HEK293T (cell line): ENCODE data around the gene DUSP22.

Experiments used
- CTCF ChIA-PET: fragments of 350-600 bp; formaldehyde crosslinking; extraction: SDS; loops from one replicate; lab custom pipeline; 2021; ENCODE audit warnings: antibody characterized with exemption, inconsistent platforms; lab: Yijun Ruan, JAX
- POLR2A ChIA-PET: fragments of 350-600 bp; formaldehyde crosslinking; extraction: SDS; loops from one replicate; lab custom pipeline; 2020; ENCODE audit warnings: antibody characterized with exemption, inconsistent platforms; lab: Yijun Ruan, JAX
- DNase-seq: peaks from one replicate; pipeline ENCODE4 v3.0.0; 2012; ENCODE audit warnings: mixed read lengths; ENCODE audit errors: extremely low spot score
- ARNT ChIP-seq: fragments of 450-650 bp; IDR thresholded peaks from 2 replicates; pipeline ENCODE4 v1.6.1; 2017; ENCODE audit warnings: mild to moderate bottlenecking
- BHLHE40 ChIP-seq: fragments of 450-650 bp; IDR thresholded peaks from 2 replicates; pipeline ENCODE4 v1.6.1; 2016; ENCODE audit warnings: mild to moderate bottlenecking, moderate library complexity, borderline replicate concordance
- CTBP1 ChIP-seq: fragments of 450-650 bp; IDR thresholded peaks from 2 replicates; pipeline ENCODE4 v1.6.1; 2016; ENCODE audit warnings: borderline replicate concordance
- ELF4 ChIP-seq: fragments of 450-650 bp; IDR thresholded peaks from 2 replicates; pipeline ENCODE4 v1.6.1; 2017; ENCODE audit warnings: antibody characterized with exemption
- FOXA1 ChIP-seq: fragments of 450-650 bp; IDR thresholded peaks from 2 replicates; pipeline ENCODE4 v1.6.1; 2016; ENCODE audit warnings: mild to moderate bottlenecking
- FOXK2 ChIP-seq: fragments of 450-650 bp; IDR thresholded peaks from 2 replicates; pipeline ENCODE4 v1.6.1; 2016; ENCODE audit warnings: mild to moderate bottlenecking
- FOXM1 ChIP-seq: fragments of 450-650 bp; IDR thresholded peaks from 2 replicates; pipeline ENCODE4 v1.6.1; 2017; ENCODE audit warnings: mild to moderate bottlenecking, borderline replicate concordance
- HDGF ChIP-seq: fragments of 450-650 bp; IDR thresholded peaks from 2 replicates; pipeline ENCODE4 v1.6.1; 2017; ENCODE audit warnings: antibody characterized with exemption, borderline replicate concordance
- L3MBTL2 ChIP-seq: fragments of 450-650 bp; conservative IDR thresholded peaks from 2 replicates; pipeline ENCODE4 v1.6.1; 2016; ENCODE audit warnings: mild to moderate bottlenecking
- LEF1 ChIP-seq: fragments of 450-650 bp; IDR thresholded peaks from 2 replicates; pipeline ENCODE4 v1.6.1; 2017; ENCODE audit warnings: mild to moderate bottlenecking, borderline replicate concordance
- NFRKB ChIP-seq: fragments of 450-650 bp; IDR thresholded peaks from 2 replicates; pipeline ENCODE4 v1.6.1; 2016; ENCODE audit warnings: mild to moderate bottlenecking, moderate library complexity
- SP1 ChIP-seq: fragments of 450-650 bp; IDR thresholded peaks from 2 replicates; pipeline ENCODE4 v1.6.1; 2017
- SUZ12 ChIP-seq: fragments of 450-650 bp; IDR thresholded peaks from 2 replicates; pipeline ENCODE4 v1.6.1; 2016; ENCODE audit warnings: mild to moderate bottlenecking
- TARDBP ChIP-seq: fragments of 450-650 bp; IDR thresholded peaks from 2 replicates; pipeline ENCODE4 v1.6.1; 2016
- ZNF384 ChIP-seq: fragments of 450-650 bp; IDR thresholded peaks from 2 replicates; pipeline ENCODE4 v1.6.1; 2016
- TF ChIP-seq, protein P1 (sequence below): fragments of 450-650 bp; IDR thresholded peaks from 2 replicates; pipeline ENCODE4 v1.6.1; 2016

Gene DUSP22

DNA sequence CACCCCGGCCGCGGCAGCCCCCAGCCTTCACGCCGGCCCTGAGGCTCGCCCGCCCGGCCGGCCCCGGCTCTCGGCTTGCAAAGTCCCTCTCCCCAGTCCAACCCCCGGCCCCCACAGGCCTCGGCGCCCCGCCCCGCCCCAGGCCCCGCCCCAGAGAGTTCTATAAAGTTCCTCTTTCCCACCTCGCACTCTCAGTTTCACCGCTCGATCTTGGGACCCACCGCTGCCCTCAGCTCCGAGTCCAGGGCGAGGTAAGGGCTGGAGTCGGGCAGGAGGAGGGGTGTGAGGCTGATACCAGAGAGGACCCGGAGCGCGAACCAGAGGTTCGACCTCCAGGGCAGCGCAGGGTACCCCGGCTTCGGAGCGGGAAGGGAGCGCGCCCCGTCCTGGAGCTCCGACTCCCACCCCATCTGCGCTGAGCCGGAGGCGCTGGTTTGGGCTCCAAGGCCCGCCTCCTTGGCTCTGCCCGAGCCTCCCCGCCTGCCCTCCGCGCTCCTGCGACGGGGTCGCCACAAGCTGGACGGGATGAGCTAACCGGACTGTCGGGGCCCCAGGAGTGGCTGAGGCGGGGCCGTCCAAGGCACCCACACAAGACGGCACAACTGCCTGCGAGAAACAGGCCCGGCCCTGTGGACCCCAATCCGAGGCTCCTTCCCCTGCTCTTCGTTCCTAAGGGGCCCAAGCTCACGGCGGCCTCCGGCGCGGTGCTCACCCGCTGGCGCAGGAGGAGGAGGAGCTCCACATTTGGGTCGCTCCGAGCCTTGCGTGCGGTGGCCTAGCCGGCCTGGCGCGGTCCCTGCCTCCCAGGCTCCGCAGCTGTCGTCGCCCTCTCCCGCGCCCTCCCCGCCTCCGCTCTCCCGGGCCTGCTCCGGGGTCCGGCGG is 99.5 kb downstream of the DUSP22 start, which contains the start of gene IRF4:
Gene IRF4 (plus strand): TSS at position 194 of the 882 bp plus-strand sequence. CDS start 1,401 bp downstream, outside the sequence.
- no peak for DNase-seq
- ChIA-PET CTCF (no interaction called here), POLR2A (no interaction called here)
- TF ChIP-seq HDGF (no peak), BHLHE40 (no peak), ZNF384 (no peak), SUZ12 (no peak), FOXM1 (no peak), CTBP1 (no peak), FOXK2 (no peak), SP1 (no peak), NFRKB (no peak), FOXA1 (no peak), ELF4 (no peak), TARDBP (no peak), LEF1 (no peak), L3MBTL2 (no peak), ARNT (no peak)
- TF ChIP-seq, protein P1, sequence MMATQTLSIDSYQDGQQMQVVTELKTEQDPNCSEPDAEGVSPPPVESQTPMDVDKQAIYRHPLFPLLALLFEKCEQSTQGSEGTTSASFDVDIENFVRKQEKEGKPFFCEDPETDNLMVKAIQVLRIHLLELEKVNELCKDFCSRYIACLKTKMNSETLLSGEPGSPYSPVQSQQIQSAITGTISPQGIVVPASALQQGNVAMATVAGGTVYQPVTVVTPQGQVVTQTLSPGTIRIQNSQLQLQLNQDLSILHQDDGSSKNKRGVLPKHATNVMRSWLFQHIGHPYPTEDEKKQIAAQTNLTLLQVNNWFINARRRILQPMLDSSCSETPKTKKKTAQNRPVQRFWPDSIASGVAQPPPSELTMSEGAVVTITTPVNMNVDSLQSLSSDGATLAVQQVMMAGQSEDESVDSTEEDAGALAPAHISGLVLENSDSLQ: no peak

- CTCF ChIA-PET: no interaction called here
- TF ChIP-seq FOXM1 (no peak), FOXK2 (no peak), CTBP1 (no peak), BHLHE40 (no peak), ARNT (no peak), FOXA1 (no peak), L3MBTL2 (no peak), SP1 (no peak), ZNF384 (no peak)
- TF ChIP-seq, protein P1: no peak
- DNase-seq: no peak
- POLR2A ChIA-PET: no interaction called here
Observed at GRCh38 chr6:392441-393390, 100.4 kb downstream of the DUSP22 start.

- ChIA-PET POLR2A (no interaction called here), CTCF (interaction anchor here (1.1 kb wide), 1 partner anchor 12 kb away, joined by 3 read pairs; no protein-coding TSS in a partner anchor)
- no peak for DNase-seq
- no peak for TF ChIP-seq FOXA1
Observed at GRCh38 chr6:393391-394221, 101.3 kb downstream of the DUSP22 start.

DNA sequence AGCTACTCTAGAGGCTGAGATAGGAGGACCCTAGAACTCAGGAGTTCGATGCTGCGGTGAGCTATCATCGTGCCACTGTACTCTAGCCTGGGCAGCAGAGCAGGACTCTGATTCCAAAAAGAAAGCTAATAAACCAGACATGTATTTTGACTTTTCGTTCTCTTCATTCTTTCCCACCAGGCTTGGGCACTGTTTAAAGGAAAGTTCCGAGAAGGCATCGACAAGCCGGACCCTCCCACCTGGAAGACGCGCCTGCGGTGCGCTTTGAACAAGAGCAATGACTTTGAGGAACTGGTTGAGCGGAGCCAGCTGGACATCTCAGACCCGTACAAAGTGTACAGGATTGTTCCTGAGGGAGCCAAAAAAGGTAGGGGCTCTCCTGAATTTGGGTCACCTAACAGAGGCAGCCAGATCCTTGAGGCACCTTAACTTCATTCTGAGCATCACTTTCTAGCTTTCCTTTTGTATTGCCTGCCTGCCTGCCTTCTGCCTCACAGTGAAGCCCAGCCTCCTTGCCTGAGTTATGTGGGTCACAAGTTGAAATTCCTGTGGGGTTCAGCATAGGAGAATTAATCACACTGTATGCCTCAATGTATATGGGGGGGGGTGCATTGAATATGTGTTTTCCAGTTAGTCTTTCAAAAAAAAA is 102.5 kb downstream of the DUSP22 start:
- no peak for DNase-seq
- TF ChIP-seq SUZ12: no peak
- no peak for TF ChIP-seq ZNF384
- TF ChIP-seq, protein P1: no peak
- TF ChIP-seq SP1: no peak
- no peak for TF ChIP-seq HDGF
- POLR2A ChIA-PET: no interaction called here
- CTCF ChIA-PET: interaction anchor here (0.6 to 0.9 kb wide), 2 partner anchors 14 to 1094 kb away, joined by 3 read pairs; no protein-coding TSS in a partner anchor

DNA sequence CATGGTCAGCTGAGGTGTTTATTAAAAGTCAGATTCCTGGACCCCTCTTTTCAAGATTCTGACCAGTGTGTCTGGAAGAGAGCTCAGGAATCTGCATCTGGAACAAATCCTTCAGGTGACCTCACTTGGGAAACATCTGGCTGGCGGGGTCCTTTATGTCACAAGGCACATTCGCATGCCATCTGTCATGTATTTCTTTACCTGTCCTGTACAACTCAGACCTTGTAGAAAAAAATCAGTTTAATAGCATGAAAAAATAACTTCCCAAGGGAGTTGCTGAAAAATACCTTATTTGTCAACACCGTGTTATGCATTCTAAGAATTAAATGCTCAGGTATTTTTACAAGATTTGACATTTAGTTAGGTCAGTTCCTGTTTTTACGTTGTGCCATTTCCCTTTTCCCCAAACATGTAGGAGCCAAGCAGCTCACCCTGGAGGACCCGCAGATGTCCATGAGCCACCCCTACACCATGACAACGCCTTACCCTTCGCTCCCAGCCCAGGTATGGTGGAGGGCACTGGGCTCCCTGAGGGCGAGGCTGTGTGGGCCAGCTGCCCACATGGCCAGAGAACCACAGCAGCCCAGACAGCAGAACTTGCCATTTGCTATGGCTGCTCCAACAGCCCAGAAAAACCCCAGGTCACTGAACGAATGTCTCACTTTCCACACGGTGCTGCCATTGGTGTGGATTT is 103.3 kb downstream of the DUSP22 start:
- DNase-seq: no peak
- POLR2A ChIA-PET: no interaction called here
- CTCF ChIA-PET: interaction anchor here (0.6 kb wide), 1 partner anchor 1093 kb away, joined by 3 read pairs; no protein-coding TSS in a partner anchor
- TF ChIP-seq TARDBP: no peak
- TF ChIP-seq, protein P1: no peak
- TF ChIP-seq ELF4: no peak
